Measurements from ENCODE around the gene TMEM109.

The TMEM109 gene

DNA sequence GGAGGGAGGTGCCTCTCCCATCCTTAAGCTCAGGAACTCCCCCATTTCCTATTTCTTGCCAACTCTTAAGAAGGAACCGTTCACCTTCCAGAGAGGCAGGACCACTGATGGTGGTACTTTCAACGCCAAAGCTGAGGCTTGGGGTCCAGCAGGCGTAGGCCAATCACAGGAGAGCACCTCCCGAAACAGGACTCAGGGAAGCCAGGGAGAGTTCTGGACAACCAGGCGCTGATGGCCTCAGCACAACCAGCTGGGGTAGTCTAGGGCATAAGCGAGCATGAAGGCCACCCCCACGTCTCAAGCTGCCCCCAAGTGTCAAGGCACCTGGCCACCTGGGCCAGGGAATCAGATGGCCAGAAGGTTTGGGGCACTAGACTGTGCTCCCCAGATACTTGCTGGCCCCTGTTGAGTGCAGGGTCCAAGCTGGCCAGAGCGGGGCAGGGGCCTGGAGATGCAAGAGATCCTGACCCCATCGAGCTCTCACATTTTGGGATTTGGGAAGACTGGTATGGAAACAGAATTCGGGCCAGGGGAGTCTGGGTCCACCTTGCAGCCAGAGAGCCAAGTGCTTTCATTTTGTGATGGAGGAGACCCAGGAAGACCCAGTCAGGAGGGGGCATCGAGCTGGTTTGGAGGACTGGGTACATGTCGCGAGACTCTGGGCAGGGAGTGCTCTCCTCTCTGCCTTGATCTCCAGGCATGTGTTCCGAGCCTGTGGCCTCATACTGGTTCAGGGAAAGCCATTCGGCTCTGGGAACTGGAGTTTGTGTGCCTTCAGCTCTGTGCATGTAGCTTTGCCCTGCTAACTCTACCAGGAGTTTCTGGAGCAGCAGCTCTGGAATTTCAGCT is 58.4 kb downstream of the TMEM109 start:
- DNase-seq = peak; percentile 52
